ENCODE data around the gene HOXB7. TPM values are rescaled to one million over a fixed set of nuclear protein-coding genes. Genes with fewer than 3 reads are reported as not detected.

HOXB7 gene
- total RNA-seq, result 0.92 TPM

GRCh38 chr17:48610282-48611211 lies at the start of gene HOXB7:
Gene HOXB7 (minus strand): TSS chr17:48611017. CDS start chr17:48610918, 99 bp downstream.
- peak; percentile 37 for DNase-seq (ENCODE audit: low spot score)

GRCh38 chr17:48655913-48656312 lies 45.1 kb upstream of the HOXB7 start:
- no peak for DNase-seq (ENCODE audit: low spot score)

GRCh38 chr17:48649741-48650140 lies 38.9 kb upstream of the HOXB7 start:
- DNase-seq (ENCODE audit: low spot score), result no peak

- no peak for DNase-seq (ENCODE audit: low spot score)
Observed at GRCh38 chr17:48647963-48648245, 37.1 kb upstream of the HOXB7 start.

GRCh38 chr17:48647103-48647962 lies 36.5 kb upstream of the HOXB7 start:
- no peak for DNase-seq (ENCODE audit: low spot score)

GRCh38 chr17:48646183-48647102 lies 35.6 kb upstream of the HOXB7 start:
- DNase-seq (ENCODE audit: low spot score), result no peak

- no peak for DNase-seq (ENCODE audit: low spot score)
Observed at GRCh38 chr17:48645639-48646182, 34.9 kb upstream of the HOXB7 start.

- no peak for DNase-seq (ENCODE audit: low spot score)
Observed at GRCh38 chr17:48644910-48645557, 34.2 kb upstream of the HOXB7 start.

GRCh38 chr17:48644159-48644558 lies 33.3 kb upstream of the HOXB7 start:
- no peak for DNase-seq (ENCODE audit: low spot score)

- DNase-seq (ENCODE audit: low spot score), result no peak
Observed at GRCh38 chr17:48643697-48644012, 32.8 kb upstream of the HOXB7 start.

- no peak for DNase-seq (ENCODE audit: low spot score)
Observed at GRCh38 chr17:48642843-48643696, 32.3 kb upstream of the HOXB7 start.

GRCh38 chr17:48642059-48642842 lies 31.4 kb upstream of the HOXB7 start:
- no peak for DNase-seq (ENCODE audit: low spot score)

GRCh38 chr17:48641541-48642058 lies 30.8 kb upstream of the HOXB7 start:
- DNase-seq (ENCODE audit: low spot score), result no peak

- DNase-seq (ENCODE audit: low spot score), result no peak
Observed at GRCh38 chr17:48640858-48641180, 30.0 kb upstream of the HOXB7 start.

- no peak for DNase-seq (ENCODE audit: low spot score)
Observed at GRCh38 chr17:48639982-48640857, 29.4 kb upstream of the HOXB7 start.

- DNase-seq (ENCODE audit: low spot score), result no peak
Observed at GRCh38 chr17:48639136-48639535, 28.3 kb upstream of the HOXB7 start.

GRCh38 chr17:48637323-48638260 lies 26.8 kb upstream of the HOXB7 start:
- no peak for DNase-seq (ENCODE audit: low spot score)
